ENCODE data around the gene RPRM. TPM values are rescaled to one million over a fixed set of nuclear protein-coding genes. Genes with fewer than 3 reads are reported as not detected.

RPRM gene
- total RNA-seq, 4 donors from 2014 or later, result 3.3 to 12.1 (median 7.2) TPM

DNA sequence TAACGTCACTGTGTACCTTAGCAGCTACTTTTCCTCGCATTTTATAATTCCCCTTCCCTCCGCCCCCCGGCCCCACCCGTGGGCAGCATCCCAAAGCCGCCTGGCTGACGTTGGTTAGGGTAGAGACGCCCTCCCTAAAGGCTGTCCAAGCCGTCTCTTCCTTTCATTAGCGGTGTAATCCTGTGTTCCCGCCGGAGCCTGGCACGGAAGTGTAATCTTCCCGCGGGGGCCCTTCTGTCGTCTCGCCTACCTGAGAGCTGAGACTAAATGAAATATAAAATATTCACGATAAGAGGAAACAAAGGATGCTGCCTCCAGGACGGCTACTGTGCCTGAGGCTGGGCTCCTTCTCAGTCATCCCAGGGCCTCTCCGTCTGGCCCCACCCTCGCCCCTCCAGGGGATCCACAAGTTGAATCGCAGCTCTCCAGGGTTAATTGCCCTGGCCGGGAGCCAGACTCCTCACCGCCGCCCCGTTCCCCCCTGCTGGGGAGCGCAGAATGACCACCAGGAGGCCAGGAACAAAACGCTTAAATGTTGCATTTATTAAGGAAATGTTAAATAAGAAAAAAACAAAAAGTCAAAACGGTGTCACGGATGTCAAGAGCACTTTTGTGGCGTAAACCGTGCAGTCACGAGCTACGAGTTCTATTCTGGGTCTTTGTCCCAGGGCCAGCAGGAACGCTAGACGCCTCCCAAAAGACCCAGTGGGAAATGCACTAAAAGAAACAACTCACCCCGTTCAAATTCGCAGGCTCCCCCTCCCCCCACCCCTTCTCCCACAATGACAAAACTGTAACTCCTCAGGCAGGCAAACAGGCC, 1.5 kb downstream of the RPRM start:
- Histone ChIP-seq H3K36me3 (no peaks in the 10 kb centered on the region), H3K4me3 (peak overlapping the region; percentile 60 to 76 (median 62)), H3K27me3 (peaks cover 0 to 16% (median 0%) of the 10 kb centered on the region in 4 donors), H3K4me1 (peaks cover 28 to 48% (median 36%) of the 10 kb centered on the region in 4 donors), H3K9me3 (no peaks in the 10 kb centered on the region), H3K27ac (replicated peaks in 1 of 4) (peak overlapping the region; percentile 16 to 80 (median 76))
- WGBS, result 3% methylated on average over 38 of the region's 38 CpGs
- no peak for DNase-seq (ENCODE audit: extremely low spot score)
- intact Hi-C loops (cut with DNase I), result loop anchor here (5.0 to 10.0 kb wide), 3 partner anchors 550 to 722 kb away; no protein-coding TSS in a partner anchor
- TF ChIP-seq, protein P1, sequence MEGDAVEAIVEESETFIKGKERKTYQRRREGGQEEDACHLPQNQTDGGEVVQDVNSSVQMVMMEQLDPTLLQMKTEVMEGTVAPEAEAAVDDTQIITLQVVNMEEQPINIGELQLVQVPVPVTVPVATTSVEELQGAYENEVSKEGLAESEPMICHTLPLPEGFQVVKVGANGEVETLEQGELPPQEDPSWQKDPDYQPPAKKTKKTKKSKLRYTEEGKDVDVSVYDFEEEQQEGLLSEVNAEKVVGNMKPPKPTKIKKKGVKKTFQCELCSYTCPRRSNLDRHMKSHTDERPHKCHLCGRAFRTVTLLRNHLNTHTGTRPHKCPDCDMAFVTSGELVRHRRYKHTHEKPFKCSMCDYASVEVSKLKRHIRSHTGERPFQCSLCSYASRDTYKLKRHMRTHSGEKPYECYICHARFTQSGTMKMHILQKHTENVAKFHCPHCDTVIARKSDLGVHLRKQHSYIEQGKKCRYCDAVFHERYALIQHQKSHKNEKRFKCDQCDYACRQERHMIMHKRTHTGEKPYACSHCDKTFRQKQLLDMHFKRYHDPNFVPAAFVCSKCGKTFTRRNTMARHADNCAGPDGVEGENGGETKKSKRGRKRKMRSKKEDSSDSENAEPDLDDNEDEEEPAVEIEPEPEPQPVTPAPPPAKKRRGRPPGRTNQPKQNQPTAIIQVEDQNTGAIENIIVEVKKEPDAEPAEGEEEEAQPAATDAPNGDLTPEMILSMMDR (IDR thresholded peaks at IDR 0.05), result peak in 2 of 3 experiments; percentile 8 to 28
- TF ChIP-seq POLR2AphosphoS5 (IDR thresholded peaks at IDR 0.05) (peak in 1 of 2 donors; percentile 37), EP300 (IDR thresholded peaks at IDR 0.05) (no peak), POLR2A (IDR thresholded peaks at IDR 0.05; ENCODE audit: low read depth) (no peak)

DNA sequence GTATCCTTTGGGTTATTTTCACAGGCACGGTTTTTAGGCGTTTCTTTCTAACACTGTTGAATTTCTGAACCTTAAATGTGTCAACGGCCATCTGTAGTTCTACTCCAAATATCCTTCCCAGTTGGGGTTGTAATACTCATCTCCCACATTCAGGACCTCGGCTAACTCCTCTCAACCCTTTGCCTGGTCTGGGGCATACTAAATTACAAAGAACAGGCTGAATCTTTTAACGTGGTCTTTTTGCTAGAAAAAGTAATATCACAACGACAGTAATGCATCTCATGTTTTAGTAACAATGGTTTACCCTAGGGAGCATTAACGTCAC, 2.1 kb downstream of the RPRM start:
- no peaks in the 10 kb centered on the region for H3K36me3 ChIP-seq
- DNase-seq (ENCODE audit: extremely low spot score), result no peak
- peaks cover 28 to 48% (median 36%) of the 10 kb centered on the region in 4 donors for H3K4me1 ChIP-seq
- peak overlapping the region; percentile 60 to 76 (median 62) for H3K4me3 ChIP-seq
- WGBS, result 6% methylated on average over 7 of the region's 7 CpGs
- intact Hi-C loops (cut with DNase I), result loop anchor here (5.0 to 10.0 kb wide), 3 partner anchors 549 to 722 kb away; no protein-coding TSS in a partner anchor
- H3K27me3 ChIP-seq, result peaks cover 0 to 16% (median 0%) of the 10 kb centered on the region in 4 donors
- TF ChIP-seq POLR2A (IDR thresholded peaks at IDR 0.05; ENCODE audit: low read depth), result no peak
- no peaks in the 10 kb centered on the region for H3K9me3 ChIP-seq
- peak overlapping the region; percentile 16 to 80 (median 76) for H3K27ac ChIP-seq (replicated peaks in 1 of 4)

DNA sequence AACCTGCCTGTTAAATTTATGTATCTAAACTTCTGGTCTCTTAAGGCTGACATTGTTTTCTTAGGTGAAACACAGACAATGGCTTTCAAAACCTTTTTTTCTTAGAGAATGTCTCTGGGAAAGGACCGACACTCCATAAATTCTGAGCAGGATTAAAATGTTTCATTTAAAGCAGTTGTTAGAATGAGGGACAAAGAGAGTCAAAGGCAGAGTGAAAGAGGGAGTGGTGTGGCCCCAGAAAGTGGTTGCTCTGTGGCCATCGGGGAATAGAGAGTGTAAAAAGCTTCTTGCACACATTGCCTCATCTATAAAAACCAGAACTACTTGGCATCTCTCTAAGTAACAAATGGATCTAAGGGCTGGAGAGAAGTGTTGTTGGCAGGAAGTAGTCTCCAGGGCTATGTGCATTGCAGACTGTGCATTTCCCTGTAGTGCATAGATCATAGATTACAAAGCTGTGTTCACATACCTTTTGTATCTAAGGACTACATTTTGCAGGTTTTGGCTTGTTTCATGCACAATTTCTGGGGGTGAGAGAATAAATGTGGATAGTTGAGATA, 3.6 kb downstream of the RPRM start:
- TF ChIP-seq EP300 (IDR thresholded peaks at IDR 0.05), result no peak
- TF ChIP-seq, protein P1 (IDR thresholded peaks at IDR 0.05), result no peak
- no peak for TF ChIP-seq POLR2AphosphoS5 (IDR thresholded peaks at IDR 0.05)
- no peak for TF ChIP-seq POLR2A (IDR thresholded peaks at IDR 0.05; ENCODE audit: low read depth)
- no peaks in the 10 kb centered on the region for H3K9me3 ChIP-seq
- H3K27me3 ChIP-seq, result peaks cover 0 to 16% (median 0%) of the 10 kb centered on the region in 4 donors
- peaks cover 28 to 48% (median 36%) of the 10 kb centered on the region in 4 donors for H3K4me1 ChIP-seq
- H3K36me3 ChIP-seq, result no peaks in the 10 kb centered on the region
- H3K27ac ChIP-seq (replicated peaks in 1 of 4), result no peak overlapping the region
- no peak overlapping the region for H3K4me3 ChIP-seq
- 65% methylated on average over 2 of the region's 2 CpGs for WGBS
- no peak for DNase-seq (ENCODE audit: extremely low spot score)
- intact Hi-C loops (cut with DNase I), result loop anchor here (5.0 to 10.0 kb wide), 3 partner anchors 548 to 720 kb away; no protein-coding TSS in a partner anchor

DNA sequence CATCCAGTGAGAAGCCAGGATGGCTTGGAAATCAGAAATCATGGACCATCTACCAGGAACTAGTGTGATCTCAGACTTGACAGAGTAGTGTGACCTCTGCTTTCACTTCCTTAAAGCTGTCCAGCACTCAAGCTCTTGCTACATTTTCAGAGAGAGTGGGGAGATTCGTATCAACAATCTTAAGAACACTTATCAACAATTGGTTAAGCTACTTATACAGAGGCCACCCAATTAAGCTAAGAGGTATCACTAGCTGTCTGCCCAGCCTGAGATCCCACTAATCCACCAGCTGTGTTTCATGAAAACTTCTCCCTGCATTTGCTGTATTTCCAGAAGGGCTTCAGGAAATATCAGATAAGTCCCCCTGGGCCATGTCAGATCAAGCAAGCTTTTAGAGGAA, 4.2 kb downstream of the RPRM start:
- Histone ChIP-seq H3K27ac (replicated peaks in 1 of 4) (no peak overlapping the region), H3K36me3 (no peaks in the 10 kb centered on the region), H3K27me3 (peaks cover 0 to 16% (median 0%) of the 10 kb centered on the region in 4 donors), H3K4me3 (no peak overlapping the region), H3K9me3 (no peaks in the 10 kb centered on the region), H3K4me1 (peaks cover 28 to 46% (median 35%) of the 10 kb centered on the region in 4 donors)
- 62% methylated on average over 1 of the region's 1 CpG for WGBS
- TF ChIP-seq POLR2AphosphoS5 (IDR thresholded peaks at IDR 0.05), result no peak
- TF ChIP-seq, protein P1 (IDR thresholded peaks at IDR 0.05), result no peak
- no peak for TF ChIP-seq POLR2A (IDR thresholded peaks at IDR 0.05; ENCODE audit: low read depth)
- DNase-seq (ENCODE audit: extremely low spot score), result no peak
- intact Hi-C loops (cut with DNase I), result loop anchor here (10.0 kb wide), 1 partner anchor 720 kb away; no protein-coding TSS in a partner anchor

DNA sequence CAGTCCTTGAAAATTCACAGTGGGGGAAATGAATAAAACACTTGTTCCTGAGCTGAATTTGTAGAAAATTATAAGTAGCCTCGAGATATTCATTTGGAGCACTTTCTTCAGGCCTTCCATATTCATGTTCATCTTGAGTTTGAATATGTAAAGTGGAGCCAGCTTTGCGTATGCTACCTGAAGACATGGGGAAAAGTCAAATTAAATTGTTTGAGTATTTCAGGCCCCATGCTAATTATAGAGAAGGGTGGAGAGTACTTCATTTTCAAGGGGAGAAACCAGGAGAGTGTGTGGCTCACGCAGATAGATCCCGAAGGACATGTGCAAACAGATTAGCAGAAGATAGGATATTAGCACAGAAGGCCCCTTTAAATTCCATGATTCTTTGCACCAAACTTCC, 7.7 kb downstream of the RPRM start:
- intact Hi-C loops (cut with DNase I), result loop anchor here (10.0 kb wide), 1 partner anchor 716 kb away; no protein-coding TSS in a partner anchor
- peaks cover 0 to 11% (median 4%) of the 10 kb centered on the region in 4 donors for H3K4me1 ChIP-seq
- WGBS, result 90% methylated on average over 4 of the region's 4 CpGs
- no peaks in the 10 kb centered on the region for H3K27me3 ChIP-seq
- no peak overlapping the region for H3K4me3 ChIP-seq
- H3K9me3 ChIP-seq, result no peaks in the 10 kb centered on the region
- no peak overlapping the region for H3K27ac ChIP-seq (replicated peaks in 1 of 4)
- no peak for DNase-seq (ENCODE audit: extremely low spot score)
- no peaks in the 10 kb centered on the region for H3K36me3 ChIP-seq
- TF ChIP-seq EP300 (IDR thresholded peaks at IDR 0.05) (no peak), POLR2A (IDR thresholded peaks at IDR 0.05; ENCODE audit: low read depth) (no peak), POLR2AphosphoS5 (IDR thresholded peaks at IDR 0.05) (no peak)
- TF ChIP-seq, protein P1 (IDR thresholded peaks at IDR 0.05), result no peak

All from esophagus muscularis mucosa (tissue), 4 donors.